ENCODE results near the gene PHLDA3. TPM values are rescaled to one million over a fixed set of nuclear protein-coding genes. Genes with fewer than 3 reads are reported as not detected.

PHLDA3 gene
- total and polyA plus RNA-seq, 2 of the 13 experiments (the other 11 are each of a cell fraction or from before 2014, with no cell fraction given), result 16.7 to 33.6 TPM

- TF ChIP-seq TEAD2 (CRISPR knock-in tag; IDR thresholded peaks at IDR 0.05), result no peak
- TF ChIP-seq MIXL1 (CRISPR knock-in tag; IDR thresholded peaks at IDR 0.05), result no peak
- TF ChIP-seq ZFP36 (IDR thresholded peaks at IDR 0.05; ENCODE audit: borderline replicate concordance, low read depth, low read length, partially characterized antibody), result no peak
- no peak for TF ChIP-seq MTA3 (CRISPR knock-in tag; IDR thresholded peaks at IDR 0.05)
- no peak for TF ChIP-seq CREB1 (IDR thresholded peaks at IDR 0.05)
- no peak for TF ChIP-seq CREB1 (CRISPR knock-in tag; IDR thresholded peaks at IDR 0.05)
- no peak for TF ChIP-seq NPAS2 (CRISPR knock-in tag; IDR thresholded peaks at IDR 0.05; ENCODE audit: borderline replicate concordance)
- TF ChIP-seq GPBP1L1 (CRISPR knock-in tag; IDR thresholded peaks at IDR 0.05), result no peak
- TF ChIP-seq NR1H2 (CRISPR knock-in tag; IDR thresholded peaks at IDR 0.05; ENCODE audit: borderline replicate concordance, low read depth), result no peak
- no peak for TF ChIP-seq KLF15 (CRISPR knock-in tag; IDR thresholded peaks at IDR 0.05; ENCODE audit: borderline replicate concordance)
- no peak for TF ChIP-seq ZNF362 (CRISPR knock-in tag; IDR thresholded peaks at IDR 0.05; ENCODE audit: borderline replicate concordance)
- peak; percentile 51 for TF ChIP-seq SMC3 (IDR thresholded peaks at IDR 0.05; ENCODE audit: low read length)
- no peak for TF ChIP-seq ZBTB7A (CRISPR knock-in tag; IDR thresholded peaks at IDR 0.05)
- no peak for TF ChIP-seq LRRFIP1 (CRISPR knock-in tag; conservative IDR thresholded peaks at IDR 0.05)
- TF ChIP-seq HNRNPK (IDR thresholded peaks at IDR 0.05; ENCODE audit: low read depth, low read length, poor library complexity, severe bottlenecking), result peak; percentile 13
- peak; percentile 77 for TF ChIP-seq XRCC5 (optimal IDR thresholded peaks at IDR 0.05; ENCODE audit: low read length)
- TF ChIP-seq ZFP90 (CRISPR knock-in tag; IDR thresholded peaks at IDR 0.05; ENCODE audit: borderline replicate concordance), result 0 out of 2 replicates have a peak, but pooled peaks have one; percentile 32
- TF ChIP-seq HMGXB4 (CRISPR knock-in tag; IDR thresholded peaks at IDR 0.05; ENCODE audit: borderline replicate concordance in 1 of 2, low read depth in 1 of 2), result peak; percentile 40 to 75; a peak in 2 of 4 replicates
- TF ChIP-seq ZNF343 (CRISPR knock-in tag; IDR thresholded peaks at IDR 0.05), result no peak
- no peak for TF ChIP-seq IRF1 (CRISPR knock-in tag; IDR thresholded peaks at IDR 0.05; ENCODE audit: low read depth)
- TF ChIP-seq ZSCAN20 (CRISPR knock-in tag; IDR thresholded peaks at IDR 0.05; ENCODE audit: borderline replicate concordance), result no peak
Observed at GRCh38 chr1:201447903-201448871, 20.8 kb downstream of the PHLDA3 start (continued).
